Fibroblast of the aortic adventitia (primary cell): ENCODE measurements around the gene IL17REL. TPM values are rescaled to one million over a fixed set of nuclear protein-coding genes. Genes with fewer than 3 reads are reported as not detected.

Experiments
- DNase-seq: peaks from one replicate; pipeline ENCODE4 v3.0.0-alpha.2; 2010; ENCODE audit warnings: low read depth
- H3K4me3 ChIP-seq: 2 replicates; pipeline ENCODE4 v1.5.1; 2011; ENCODE audit warnings: low read depth, mild to moderate bottlenecking, control low read depth, low read length, moderate library complexity
- total RNA-seq: library from RNA; depleted of rRNA; stranded (reverse); fragments of >200 nt; gene quantifications from 2 replicates; pipeline ENCODE4 v1.2.3, GENCODE V29; 2012; ENCODE audit warnings: low replicate concordance
- TF ChIP-seq, protein P1 (sequence below): IDR thresholded peaks from 2 replicates; pipeline ENCODE4 v1.5.1; 2011; ENCODE audit warnings: mild to moderate bottlenecking, low read length, control low read depth, inconsistent platforms; ENCODE audit not compliant: insufficient read depth

IL17REL gene
- not detected in 2 replicates for total RNA-seq

DNA sequence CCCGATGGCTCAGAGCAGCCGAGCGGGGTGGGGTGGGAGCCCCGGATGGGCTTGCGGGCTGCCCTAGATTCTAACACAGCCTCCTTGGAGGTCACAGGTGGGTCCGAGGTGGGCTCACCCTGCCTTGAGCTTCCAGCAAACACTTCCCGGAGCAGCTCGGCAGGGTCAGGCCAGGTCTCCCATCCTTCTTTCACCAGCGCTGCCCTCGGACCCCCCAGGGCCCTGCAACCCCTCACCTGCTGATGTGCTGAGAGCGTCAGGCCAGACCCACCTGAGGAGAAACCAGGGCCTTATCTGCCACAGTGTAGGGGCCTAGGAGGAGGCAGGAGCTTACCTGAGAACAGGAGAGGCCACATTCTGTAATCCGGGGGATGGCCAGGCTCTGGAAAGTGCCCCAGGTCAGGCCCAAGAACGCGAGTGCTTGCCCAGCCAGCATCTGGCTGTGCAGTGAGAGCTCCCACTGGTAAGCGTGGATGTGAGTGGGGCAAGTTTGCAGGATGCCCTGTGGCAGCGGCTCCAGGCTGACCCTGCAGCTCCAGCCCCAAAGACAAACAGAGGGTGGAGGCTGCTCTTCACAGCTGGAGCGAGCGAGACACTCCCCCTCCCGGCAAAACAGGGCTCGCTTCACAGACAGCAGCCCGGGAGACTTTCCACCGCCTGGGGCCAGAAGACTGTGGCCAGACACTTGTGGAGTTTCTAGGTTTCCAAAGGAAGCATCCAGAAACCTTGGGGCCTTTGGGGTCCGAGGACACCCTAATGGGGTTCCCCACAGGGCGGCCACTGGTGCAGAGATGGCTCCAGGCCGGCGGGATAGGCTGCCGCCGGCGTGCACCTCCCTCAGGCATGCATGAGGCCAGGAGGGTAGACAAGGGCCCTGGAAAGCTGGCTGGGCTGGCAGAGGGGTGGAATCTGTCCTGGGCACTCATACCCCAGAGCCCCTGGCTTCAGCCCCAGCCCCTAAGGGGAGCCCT, at the start of gene IL17REL:
Gene IL17REL, minus strand, starts transcription at position 555 of the 971 bp plus-strand sequence. Its CDS starts 119 bp downstream, at position 436.
- no peak within 1 kb of the TSS for H3K4me3 ChIP-seq
- TF ChIP-seq, protein P1, sequence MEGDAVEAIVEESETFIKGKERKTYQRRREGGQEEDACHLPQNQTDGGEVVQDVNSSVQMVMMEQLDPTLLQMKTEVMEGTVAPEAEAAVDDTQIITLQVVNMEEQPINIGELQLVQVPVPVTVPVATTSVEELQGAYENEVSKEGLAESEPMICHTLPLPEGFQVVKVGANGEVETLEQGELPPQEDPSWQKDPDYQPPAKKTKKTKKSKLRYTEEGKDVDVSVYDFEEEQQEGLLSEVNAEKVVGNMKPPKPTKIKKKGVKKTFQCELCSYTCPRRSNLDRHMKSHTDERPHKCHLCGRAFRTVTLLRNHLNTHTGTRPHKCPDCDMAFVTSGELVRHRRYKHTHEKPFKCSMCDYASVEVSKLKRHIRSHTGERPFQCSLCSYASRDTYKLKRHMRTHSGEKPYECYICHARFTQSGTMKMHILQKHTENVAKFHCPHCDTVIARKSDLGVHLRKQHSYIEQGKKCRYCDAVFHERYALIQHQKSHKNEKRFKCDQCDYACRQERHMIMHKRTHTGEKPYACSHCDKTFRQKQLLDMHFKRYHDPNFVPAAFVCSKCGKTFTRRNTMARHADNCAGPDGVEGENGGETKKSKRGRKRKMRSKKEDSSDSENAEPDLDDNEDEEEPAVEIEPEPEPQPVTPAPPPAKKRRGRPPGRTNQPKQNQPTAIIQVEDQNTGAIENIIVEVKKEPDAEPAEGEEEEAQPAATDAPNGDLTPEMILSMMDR, result no peak
- peak; percentile 21 for DNase-seq

DNA sequence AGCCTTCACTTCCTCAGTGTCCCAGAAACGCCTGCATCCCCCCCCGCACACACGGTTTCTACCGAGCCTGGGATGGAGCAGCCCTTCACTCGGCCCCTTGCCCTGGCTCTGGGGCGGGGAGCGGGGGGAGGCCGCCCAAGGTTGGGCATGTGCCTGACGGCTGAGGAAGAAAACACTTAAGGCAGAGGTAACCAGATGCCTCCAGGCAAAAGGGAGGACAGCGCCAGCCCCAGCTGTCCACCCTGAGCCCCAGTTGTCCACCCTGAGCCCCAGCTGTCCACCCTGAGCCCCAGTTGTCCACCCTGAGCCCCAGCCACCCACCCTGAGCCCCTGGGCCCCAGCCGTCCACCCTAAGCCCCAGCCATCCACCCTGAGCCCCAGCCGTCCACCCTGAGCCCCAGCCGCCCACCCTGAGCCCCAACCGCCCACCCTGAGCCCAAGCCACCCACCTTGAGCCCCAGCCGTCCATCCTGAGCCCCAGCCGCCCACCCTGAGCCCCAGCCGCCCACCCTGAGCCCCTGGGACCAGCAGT, 49.3 kb upstream of the IL17REL start:
- H3K4me3 ChIP-seq, result no peak overlapping the region
- TF ChIP-seq, protein P1, result no peak
- no peak for DNase-seq

DNA sequence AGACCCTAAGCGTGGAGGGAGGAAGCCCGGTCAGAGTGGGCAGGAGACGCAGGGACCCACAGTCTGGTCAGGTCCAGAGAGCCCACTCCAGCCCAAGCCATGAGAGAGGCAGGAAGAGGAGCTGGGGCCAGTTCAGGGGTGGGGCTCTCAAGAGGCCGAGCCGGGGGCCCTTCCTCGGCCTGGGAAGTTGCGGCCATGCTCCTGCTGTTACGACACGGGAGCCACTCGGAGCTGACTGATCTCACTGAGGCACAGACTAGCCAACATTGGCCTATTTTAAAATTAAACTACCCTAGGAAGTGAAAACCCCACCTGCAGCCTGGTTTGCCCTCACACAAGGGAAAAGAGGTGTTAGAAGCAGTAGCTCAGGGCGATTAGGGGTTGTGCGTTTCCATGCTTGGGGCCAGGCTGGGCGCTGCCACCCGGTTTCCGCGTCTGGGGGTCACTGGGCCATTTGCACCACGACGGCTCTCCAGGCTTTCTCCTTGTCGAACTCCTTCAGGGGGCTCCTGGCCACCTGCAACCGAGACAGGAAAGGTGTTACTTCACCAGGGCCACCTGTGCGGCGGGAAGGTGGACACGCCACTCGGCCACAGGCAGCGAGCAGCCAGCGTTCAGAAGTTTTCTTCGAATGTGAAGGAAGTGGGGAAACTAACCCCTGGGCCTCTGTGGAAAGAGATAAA, 48.7 kb upstream of the IL17REL start:
- no peak for DNase-seq
- no peak overlapping the region for H3K4me3 ChIP-seq
- TF ChIP-seq, protein P1, result no peak

DNA sequence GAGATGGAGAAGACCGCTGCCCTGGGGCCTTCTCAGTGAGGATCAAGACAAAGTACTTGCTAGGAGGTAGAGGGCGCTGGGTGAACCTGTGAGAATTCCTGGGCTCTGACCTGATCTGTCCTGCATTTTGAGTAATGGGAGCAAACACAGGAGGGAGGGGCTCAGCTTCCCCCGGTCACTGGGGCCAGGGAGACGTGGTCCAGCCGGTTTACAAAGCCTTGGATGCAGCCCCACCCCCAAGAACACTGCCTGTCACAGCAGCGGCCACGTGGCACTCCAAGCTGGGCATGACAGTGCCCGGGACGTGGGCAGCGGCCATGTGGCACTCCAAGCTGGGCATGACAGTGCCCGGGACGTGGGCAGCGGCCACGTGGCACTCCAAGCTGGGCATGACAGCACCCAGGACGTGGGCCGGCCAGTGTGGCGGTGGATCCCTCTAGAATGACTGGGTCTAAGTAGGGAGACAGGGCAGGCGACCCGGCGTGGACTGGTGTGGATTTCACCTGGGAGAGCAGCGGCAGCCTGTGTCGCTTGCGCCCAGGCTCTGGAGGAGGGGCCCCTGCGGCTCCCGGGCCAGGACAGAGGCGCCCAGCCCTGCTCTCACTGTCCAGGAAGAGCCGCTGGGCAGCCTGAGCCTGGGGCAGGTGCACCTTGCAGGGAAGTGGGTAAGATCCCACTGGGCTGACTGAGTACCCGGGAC, 48.0 kb upstream of the IL17REL start:
- TF ChIP-seq, protein P1, result no peak
- no peak overlapping the region for H3K4me3 ChIP-seq
- no peak for DNase-seq

- TF ChIP-seq, protein P1, result no peak
- no peak overlapping the region for H3K4me3 ChIP-seq
- DNase-seq, result no peak
These were observed 47.3 kb upstream of the IL17REL start for GRCh38 chr22:50059881-50060262.
